Stimulated activated CD8-positive, alpha-beta memory T cell treated with anti-CD3 and anti-CD28 coated beads, Interleukin-2, amount 100 ng/mL, for 1 hour (primary cell): ENCODE data around the gene SLC1A5.
A peak's percentile ranks its signal among the peaks of the same experiment; 100 is the strongest.
"Not testable (repeated sequence)": the region's sequence is repeated elsewhere in the genome, so short reads cannot be mapped to it uniquely, and the experiment has no call there.

ENCODE experiments used
- DNase-seq, 2 donors: peaks; one replicate each; pipeline ENCODE4 v3.0.0-alpha.2; 2020; ENCODE audit warnings: low read depth in 2 of 2

Gene SLC1A5

DNA sequence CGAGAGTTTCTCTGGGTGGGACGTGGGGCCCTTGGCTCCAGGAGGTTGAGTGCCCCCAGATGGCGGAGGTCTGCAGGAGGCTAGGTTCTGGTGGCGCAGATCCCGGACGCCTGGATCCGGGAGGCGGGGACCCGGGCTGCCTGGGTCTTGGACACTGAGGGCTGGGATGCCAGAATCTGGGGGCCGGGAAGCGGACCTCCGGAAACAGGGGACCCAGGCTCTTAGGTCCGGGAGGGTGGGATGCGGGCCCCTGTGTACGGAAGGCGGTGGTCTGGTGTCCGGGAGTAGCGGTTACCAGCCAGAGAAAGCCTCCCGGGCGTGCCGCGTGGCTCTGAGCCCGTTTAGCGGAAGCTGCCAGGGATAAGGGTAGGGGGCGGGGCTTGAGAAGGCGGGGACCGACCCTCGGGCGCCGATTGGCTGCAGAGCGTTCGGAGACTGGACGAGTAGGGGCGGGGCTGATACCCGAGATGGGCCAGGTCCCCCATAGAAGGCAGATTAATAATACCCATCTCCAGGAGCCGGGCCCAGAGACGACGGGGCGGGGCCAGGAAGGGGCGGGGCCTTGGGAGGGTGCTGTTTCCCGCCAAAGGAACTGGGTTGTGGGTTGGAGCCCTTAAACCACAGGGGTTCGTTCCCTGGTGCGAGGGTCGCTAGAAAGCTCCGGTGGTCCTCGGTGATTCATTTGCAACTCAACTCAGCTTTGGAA is at the start of gene SLC1A5:
Gene SLC1A5 (minus strand): TSS at position 333 of the 706 bp plus-strand sequence. CDS start 629 bp downstream, outside the sequence.
- peak; percentile 92 to 96 for DNase-seq

DNA sequence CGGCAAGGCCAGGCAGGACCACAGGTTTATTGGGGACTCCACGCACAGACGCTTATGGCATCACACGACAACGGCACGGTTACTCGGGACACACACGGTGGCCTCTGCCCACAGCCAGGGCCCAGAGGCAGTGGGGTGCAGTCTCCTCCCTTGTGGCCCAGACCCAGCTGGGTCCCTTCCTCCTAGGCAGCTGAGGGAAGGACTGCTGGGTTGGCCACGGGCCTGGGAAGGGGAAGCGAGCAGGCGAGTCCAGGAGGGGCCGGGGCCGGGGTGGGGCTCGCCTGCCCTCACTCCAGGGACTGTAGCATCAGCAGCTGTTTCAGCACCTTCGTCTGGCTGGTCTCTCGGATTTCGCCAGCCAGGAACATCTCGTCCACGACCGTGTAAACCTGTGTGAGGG is 49.8 kb upstream of the SLC1A5 start:
- DNase-seq, result no peak

DNA sequence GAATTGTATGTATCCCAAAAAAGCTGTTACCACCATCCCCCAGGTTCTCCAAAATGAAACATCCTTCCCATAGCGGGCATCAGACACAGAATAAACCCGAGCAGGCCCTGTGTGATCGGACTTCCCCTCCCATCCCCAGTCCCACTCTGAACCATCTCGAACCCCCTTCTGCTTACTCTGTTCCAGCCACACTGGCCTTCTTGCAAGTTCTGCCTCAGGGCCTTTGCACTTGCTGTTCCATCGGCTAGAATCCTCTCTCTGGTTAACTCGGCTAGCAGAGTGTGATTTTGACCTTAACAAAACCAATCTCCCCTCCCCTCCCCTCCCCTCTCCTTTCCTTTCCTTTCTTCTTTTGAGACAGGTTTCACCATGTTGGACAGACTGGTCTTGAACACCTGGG is 46.6 kb upstream of the SLC1A5 start:
- no peak for DNase-seq

- no peak for DNase-seq
Measured at GRCh38 chr19:46834121-46834520, 45.7 kb upstream of the SLC1A5 start.

DNA sequence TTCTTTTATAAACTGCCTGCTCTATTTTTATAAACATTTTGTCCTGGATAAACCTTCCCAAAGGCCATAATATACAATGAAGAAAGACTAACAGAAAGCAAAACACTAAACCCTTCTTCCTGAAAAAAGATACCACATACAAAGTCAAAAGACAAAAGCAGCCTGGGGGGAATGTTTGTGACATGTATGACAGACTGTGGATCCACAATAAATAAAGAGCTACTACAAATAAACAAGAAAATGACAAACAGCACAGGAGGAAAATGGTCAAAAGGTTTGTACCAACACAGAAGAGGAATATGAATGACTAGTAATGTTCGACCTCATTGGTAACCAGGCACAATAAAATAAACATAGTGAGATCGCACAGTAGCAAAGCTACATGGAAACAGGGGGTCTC is 42.5 kb upstream of the SLC1A5 start:
- DNase-seq, result no peak

DNA sequence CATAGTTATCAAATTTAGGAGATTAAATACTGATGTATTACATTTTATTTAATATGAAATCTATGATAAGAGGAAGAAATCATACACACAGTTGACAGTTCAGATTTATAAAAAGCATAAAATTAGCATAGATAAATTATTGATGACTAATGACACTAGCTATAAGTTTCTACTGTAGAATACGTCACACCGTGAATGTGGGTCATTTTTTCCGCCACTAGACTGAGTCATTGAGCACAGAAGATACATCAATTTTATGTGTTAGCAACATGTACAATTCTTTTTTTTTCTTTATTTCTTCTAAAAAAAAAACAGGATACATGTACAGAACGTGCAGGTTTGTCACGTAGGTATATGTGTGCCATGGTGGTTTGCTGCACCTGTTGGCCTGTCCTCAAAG is 40.1 kb upstream of the SLC1A5 start:
- DNase-seq, result no peak

DNA sequence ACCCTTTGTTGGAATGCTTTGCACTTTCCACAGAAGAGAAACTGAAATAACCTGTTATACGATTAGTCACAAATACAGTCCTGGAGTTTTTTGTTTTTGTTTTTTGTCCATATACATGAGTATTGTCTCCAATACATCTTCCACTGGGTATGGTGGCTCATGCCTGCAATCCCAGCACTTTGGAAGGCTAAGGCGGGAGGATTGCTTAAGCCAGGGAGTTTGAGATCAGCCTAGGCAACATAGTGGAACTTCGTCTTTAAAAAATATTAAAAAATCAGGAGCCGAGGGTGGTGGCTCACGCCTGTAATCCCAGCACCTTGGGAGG is 37.3 kb upstream of the SLC1A5 start:
- DNase-seq, result no peak

GRCh38 chr19:46824890-46825730 is 36.7 kb upstream of the SLC1A5 start:
- no peak for DNase-seq

GRCh38 chr19:46823049-46823448 is 34.7 kb upstream of the SLC1A5 start:
- DNase-seq, result no peak

DNA sequence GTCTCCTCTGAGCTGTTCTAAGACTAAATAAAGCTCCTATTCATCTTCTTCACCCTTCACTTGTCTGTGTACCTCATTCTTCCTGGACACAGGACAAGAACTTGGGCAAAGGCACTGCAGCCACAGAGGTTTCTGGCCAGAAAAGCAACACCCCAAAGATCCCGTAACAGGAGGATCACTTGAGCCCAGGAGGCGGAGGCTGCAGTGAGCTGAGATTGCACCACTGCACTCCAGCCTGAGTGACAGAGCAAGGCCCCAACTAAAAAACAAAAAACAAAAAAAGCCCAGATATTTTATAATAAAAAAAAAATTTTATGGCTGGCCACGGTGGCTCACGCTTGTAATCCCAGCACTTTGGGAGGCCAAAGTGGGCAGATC is 34.0 kb upstream of the SLC1A5 start:
- not testable (repeated sequence) for DNase-seq

DNA sequence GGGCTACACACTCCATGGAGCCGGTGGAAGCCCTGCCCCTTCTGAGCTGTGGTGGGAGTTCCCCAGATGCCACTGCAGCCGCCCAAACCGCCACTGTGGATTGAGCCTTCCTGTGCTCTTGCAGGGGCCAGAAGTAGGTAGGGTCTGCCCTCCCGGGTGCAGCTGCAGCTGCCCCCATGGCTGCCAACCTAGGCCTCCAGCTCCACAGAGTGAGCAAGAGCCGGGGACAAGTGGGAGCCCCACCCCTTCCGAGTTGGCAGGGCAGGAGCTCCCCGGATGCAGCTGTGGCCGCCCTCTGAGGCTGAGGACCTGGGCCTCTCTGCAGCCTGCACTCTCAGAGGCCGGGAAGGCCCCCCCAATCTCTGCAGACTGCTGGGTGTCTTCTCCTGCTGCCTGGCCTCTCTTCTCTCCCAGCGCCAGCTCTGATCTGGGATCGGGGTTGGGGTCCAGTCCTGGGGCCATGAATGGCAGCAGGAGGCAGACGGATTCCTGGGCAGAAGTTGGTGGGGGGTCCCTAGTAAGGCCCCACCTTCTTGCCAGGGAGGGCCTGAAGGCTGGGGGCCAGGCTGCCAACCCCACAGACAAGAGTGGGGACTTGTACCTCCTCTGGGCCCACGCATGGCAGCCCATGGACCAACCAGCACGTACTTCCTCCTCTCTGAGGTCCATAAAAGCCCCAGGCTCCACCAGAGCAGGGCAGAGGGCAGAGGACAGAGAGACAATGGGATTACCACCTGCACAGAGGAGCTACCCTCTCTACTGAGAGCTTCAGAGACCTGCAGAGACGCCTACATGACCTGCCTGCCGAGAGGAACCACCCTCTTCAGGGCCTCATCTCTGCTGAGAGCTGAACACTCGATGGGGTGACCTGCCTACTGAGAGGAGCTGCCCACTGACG is 33.4 kb upstream of the SLC1A5 start:
- peak; percentile 8 to 37 for DNase-seq

GRCh38 chr19:46818812-46819211 is 30.4 kb upstream of the SLC1A5 start:
- DNase-seq, result no peak

GRCh38 chr19:46815833-46816627 is 27.6 kb upstream of the SLC1A5 start:
- no peak for DNase-seq

DNA sequence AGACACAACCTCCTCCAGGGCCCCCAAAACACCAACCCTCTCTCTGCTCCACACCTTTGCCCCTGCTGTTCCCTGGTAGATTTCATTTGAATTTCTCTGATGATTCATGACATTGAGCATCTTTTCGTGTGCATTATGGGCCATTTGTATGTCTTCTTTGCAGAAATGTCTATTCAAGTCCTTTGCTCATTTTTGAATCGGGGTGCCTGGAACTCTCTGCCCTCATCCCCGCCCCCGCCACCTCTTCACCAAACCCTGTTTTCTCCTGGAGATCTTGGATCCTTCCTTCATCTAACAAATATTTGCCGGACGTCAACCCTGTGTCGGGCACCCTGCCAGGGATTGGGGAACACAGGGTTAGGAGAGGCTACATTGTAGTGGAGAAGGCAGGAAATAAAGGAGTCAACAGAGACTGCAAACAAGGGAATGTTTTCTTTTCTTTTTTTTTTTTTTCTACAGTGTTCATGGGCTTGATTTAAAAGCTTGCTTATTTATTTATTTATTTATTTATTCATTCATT is 25.5 kb upstream of the SLC1A5 start:
- no peak for DNase-seq

DNA sequence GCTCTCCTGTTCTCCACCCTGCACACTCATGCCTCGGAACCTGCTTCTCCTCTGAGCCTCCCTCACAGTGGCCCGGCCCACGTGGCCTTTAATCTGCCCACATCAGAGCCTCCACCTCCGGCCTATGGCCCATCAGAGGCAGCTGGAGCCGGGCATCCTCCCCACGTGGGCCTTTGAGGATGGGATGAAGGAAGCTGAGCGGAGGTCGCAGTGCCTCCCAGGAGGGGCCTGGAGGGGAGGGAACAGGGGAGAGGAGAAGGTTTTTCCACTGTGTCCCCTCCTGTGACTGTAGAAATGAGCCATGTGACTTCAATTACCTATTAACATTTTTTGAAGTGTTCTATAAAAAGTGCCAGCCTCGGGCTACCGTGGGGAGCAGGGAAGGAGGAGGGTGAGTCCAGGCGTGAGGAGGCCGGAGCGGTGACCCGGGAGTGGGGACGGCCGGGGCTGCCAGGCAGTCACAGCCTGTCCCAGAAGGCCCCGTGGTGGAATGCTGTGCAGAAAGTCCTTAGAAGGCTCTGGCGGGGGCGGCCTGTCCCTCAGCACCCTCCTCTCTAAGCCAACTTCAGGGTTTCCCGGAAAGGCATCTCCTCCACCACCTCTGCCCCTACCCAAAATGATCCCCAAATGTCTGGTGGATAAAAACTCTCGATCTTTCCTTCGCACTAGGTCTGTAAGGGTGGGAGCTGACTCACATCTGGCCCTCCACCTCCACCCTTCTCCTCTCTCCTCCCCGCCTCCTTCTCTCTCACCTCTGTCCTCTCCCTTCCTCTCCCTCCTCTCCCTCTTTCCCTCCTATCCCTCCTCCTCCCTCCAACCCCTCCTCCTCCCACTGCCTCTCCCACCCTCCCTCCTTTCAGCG is 24.8 kb upstream of the SLC1A5 start:
- no peak for DNase-seq

DNA sequence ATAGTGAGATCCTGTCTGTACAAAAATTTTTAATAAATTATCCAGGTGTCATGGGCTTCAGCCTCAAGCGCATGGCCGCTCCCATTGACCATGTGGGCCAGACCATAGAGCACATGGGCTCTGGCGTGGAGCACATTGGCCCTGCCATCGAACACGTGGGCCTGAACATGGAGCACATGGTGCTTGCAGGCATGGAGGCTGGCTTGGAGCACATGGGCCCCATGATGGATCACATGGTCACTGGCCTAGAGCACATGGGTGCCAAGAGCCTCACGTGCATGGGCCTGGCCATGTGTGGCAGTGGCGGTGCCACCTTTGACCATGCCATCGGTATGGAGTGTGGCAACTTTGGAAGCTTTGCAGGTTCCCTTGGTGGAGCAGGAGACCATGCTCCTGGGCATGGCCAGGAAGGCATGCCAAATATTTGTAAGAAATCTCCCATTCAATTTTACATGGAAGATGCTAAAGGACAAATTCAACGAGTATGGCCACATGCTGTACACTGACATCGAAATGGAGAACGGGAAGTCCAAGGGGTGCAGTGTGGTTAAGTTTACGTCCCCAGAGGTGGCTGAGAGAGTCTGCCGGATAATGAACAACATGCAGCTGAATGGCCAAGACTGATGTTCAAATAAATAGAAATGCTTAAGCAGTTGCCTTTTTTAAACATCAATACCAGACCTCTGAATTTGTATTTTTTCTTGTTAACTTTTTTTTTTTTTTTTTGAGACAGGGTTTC is 21.3 kb upstream of the SLC1A5 start:
- DNase-seq, result no peak

GRCh38 chr19:46806656-46807055 is 18.3 kb upstream of the SLC1A5 start:
- no peak for DNase-seq

DNA sequence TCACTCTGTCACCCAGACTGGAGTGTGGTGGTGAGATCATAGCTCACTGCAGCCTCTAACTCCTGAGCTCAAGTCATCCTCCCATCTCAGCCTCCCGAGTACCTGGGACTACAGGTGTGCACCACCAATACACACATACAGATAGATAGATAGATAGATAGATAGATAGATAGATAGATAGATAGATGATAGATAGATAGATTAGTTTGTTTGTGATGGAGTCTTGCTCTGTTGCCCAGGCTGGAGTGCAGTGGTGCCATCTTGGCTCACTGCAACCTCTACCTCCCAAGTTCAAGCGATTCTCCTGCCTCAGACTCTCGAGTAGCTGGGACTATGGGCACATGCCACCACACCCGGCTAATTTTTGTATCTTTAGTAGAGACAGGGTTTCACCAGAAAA is 16.0 kb upstream of the SLC1A5 start:
- not testable (repeated sequence) for DNase-seq

DNA sequence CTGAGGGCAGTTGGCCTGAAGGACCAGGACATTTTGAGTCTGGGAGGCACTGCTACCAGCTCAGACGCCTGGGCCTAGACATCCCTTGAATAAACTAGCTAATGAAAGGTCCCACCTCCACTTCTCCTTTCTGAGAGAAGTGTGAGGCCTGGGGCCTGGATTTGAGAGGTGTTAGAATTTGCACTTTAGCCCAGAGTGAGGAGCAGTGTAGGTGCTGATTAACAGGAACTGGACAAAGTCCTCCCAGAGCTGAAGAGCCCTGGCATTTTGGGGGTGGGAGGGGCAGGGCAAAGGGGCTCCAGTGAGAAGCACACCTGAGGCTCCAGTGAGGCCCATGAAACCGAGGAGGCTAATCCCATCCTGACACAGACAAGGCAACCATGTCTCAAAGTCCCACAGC is 15.2 kb upstream of the SLC1A5 start:
- no peak for DNase-seq

DNA sequence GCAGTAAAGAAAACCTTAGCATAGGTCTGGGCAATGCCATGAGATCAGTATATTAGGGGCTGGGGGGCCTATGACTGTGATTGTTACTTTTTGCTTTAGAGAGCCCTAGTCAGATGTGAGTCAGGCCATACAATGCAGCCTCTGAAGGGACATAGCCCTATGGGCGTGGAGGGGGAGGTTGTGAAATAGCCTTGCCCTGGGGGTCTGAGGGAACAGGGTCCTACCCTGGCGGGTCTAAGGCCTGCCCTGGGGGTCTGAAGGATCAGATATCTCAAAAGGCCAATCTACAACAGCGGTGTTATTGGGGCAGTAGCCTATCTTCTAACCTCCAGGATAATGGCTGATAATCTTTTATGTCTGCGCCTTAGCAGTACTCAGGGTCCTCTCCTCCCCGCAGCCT is 13.8 kb upstream of the SLC1A5 start:
- no peak for DNase-seq
